ENCODE data around the gene TNFSF12.

GRCh38 chr17:7588553-7589203 is 39.8 kb downstream of the TNFSF12 start:
- TF ChIP-seq POLR2A (IDR thresholded peaks at IDR 0.05; ENCODE audit: low read depth, low read length) (no peak), POLR2AphosphoS5 (IDR thresholded peaks at IDR 0.05; ENCODE audit: low read depth, low read length) (no peak; the same call in 1 of the 2 replicates), TAF1 (IDR thresholded peaks at IDR 0.05; ENCODE audit: borderline replicate concordance, low read depth, low read length) (no peak)

Measured in GM12892 (cell line).